ENCODE measurements around the gene UNC5A. TPM values are rescaled to one million over a fixed set of nuclear protein-coding genes. Genes with fewer than 3 reads are reported as not detected.

Gene UNC5A
- total and polyA plus RNA-seq, 9 of the 15 experiments (the other 6 are each of a cell fraction or from before 2014, with no cell fraction given), result not detected

GRCh38 chr5:176823869-176824412 is 13.6 kb downstream of the UNC5A start:
- no peak overlapping the region for H3K4me2 ChIP-seq (ENCODE audit: insufficient read depth, low read length)
- POLR2A ChIA-PET, result interaction anchor here (0.6 to 0.7 kb wide), 3 partner anchors 51 to 220 kb away, joined by 3 to 4 read pairs (median 3); no protein-coding TSS in a partner anchor

More at GRCh38 chr5:176823869-176824412, 13.6 kb downstream of the UNC5A start:
- no peaks in the 10 kb centered on the region for H3K79me2 ChIP-seq (ENCODE audit: control insufficient read depth, insufficient read depth, low read length)
- H4K20me1 ChIP-seq (replicated peaks; ENCODE audit: control insufficient read depth, insufficient read depth, low read length), result peaks cover 8% of the 10 kb centered on the region; the same call in 1 of the 2 replicates
- H3K27ac ChIP-seq (ENCODE audit: extremely low read depth, low read depth, low read length), result no peak overlapping the region
- no peaks in the 10 kb centered on the region for H3K9me1 ChIP-seq (ENCODE audit: control insufficient read depth, insufficient read depth, low read length)
- no peaks in the 10 kb centered on the region for H3K36me3 ChIP-seq (ENCODE audit: control insufficient read depth, insufficient read depth, low read length)
- intact Hi-C loops (cut with micrococcal nuclease) (no loop called here), in situ Hi-C loops (cut with MboI) (no loop called here)
- DNase-seq (ENCODE audit: extremely low read depth in 1 of 4, low spot score in 3 of 4) (no peak), ATAC-seq (no peak), FAIRE-seq (no peak)
- H3K4me3 ChIP-seq, result no peak overlapping the region
- peaks cover 32 to 70% of the 10 kb centered on the region in 2 experiments for H3K27me3 ChIP-seq (ENCODE audit: control insufficient read depth in 2 of 2, insufficient read depth in 2 of 2, low read length in 2 of 2)
- TF ChIP-seq USF2 (CRISPR knock-in tag; IDR thresholded peaks at IDR 0.05) (peak; percentile 59), NFYB (IDR thresholded peaks at IDR 0.05; ENCODE audit: extremely low read depth, insufficient read length) (peak; percentile 23), RAD51 (IDR thresholded peaks at IDR 0.05; ENCODE audit: borderline replicate concordance, low read depth) (peak; percentile 47; the same call in 1 of the 2 replicates), TCF7 (IDR thresholded peaks at IDR 0.05; ENCODE audit: borderline replicate concordance) (no peak)
- TF ChIP-seq, protein P1, sequence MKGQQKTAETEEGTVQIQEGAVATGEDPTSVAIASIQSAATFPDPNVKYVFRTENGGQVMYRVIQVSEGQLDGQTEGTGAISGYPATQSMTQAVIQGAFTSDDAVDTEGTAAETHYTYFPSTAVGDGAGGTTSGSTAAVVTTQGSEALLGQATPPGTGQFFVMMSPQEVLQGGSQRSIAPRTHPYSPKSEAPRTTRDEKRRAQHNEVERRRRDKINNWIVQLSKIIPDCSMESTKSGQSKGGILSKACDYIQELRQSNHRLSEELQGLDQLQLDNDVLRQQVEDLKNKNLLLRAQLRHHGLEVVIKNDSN (CRISPR knock-in tag; IDR thresholded peaks at IDR 0.05), result peak; percentile 81
- no peaks in the 10 kb centered on the region for H3K9me3 ChIP-seq (replicated peaks; ENCODE audit: control insufficient read depth, insufficient read depth, low read depth, low read length)
- H3K9ac ChIP-seq (ENCODE audit: insufficient read depth in 1 of 2, low read depth in 2 of 2, low read length in 2 of 2), result peak overlapping the region in 1 of 2 experiments; percentile 68; a peak in 1 of 4 replicates
- no TSS peak for BruUV-seq (replicated peaks)
- H3K4me1 ChIP-seq (replicated peaks in 1 of 2; ENCODE audit: control insufficient read depth in 2 of 2, insufficient read depth in 2 of 2, low read length in 2 of 2), result peaks cover 0 to 16% of the 10 kb centered on the region in 2 experiments; a peak in 2 of 5 replicates
- 5% methylated on average over 16 of the region's 20 CpGs for WGBS (ENCODE audit: insufficient coverage, low coverage, missing lambda C conversion rate)
- CTCF ChIA-PET (ENCODE audit: low intra/inter-chr PET ratio), result no interaction called here
- no peak overlapping the region for H2AFZ ChIP-seq (ENCODE audit: low read depth, low read length)
